ENCODE measurements around the gene KIF6. TPM values are rescaled to one million over a fixed set of nuclear protein-coding genes. Genes with fewer than 3 reads are reported as not detected.

Gene KIF6
- total RNA-seq, 1 donor from 2014 or later, result 2.9 TPM

DNA sequence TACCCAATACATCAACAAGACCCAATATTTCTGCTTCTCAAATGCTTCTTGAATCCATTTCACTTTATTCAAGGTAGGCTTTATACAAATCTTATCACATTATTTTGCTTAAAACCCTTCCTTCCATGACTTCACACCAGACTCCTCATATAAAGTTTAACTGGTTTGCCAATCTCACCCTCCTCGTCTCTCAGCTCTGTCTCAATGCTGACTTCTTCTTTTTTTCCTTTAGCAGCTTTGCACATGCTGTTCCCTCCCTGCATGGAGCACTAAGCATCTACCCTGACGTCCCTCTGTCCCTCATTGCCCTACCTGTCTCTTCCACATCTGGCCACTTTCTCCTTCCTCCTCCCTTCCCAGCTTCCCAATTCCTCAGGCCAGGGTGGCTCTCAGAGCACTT is 442.4 kb downstream of the KIF6 start:
- Mint-ChIP-seq H3K9me3 (ENCODE audit: low read depth) (no peaks in the 10 kb centered on the region), H3K27ac (no peak overlapping the region), H3K4me3 (ENCODE audit: low read depth) (no peak overlapping the region), H3K4me1 (ENCODE audit: low read depth) (no peaks in the 10 kb centered on the region), H3K27me3 (peaks cover 28% of the 10 kb centered on the region), H3K36me3 (ENCODE audit: insufficient read depth) (no peaks in the 10 kb centered on the region)
- no peak for TF ChIP-seq CTCF (IDR thresholded peaks at IDR 0.05; ENCODE audit: unreplicated experiment)
- no peak for DNase-seq (ENCODE audit: low spot score, unreplicated experiment)

DNA sequence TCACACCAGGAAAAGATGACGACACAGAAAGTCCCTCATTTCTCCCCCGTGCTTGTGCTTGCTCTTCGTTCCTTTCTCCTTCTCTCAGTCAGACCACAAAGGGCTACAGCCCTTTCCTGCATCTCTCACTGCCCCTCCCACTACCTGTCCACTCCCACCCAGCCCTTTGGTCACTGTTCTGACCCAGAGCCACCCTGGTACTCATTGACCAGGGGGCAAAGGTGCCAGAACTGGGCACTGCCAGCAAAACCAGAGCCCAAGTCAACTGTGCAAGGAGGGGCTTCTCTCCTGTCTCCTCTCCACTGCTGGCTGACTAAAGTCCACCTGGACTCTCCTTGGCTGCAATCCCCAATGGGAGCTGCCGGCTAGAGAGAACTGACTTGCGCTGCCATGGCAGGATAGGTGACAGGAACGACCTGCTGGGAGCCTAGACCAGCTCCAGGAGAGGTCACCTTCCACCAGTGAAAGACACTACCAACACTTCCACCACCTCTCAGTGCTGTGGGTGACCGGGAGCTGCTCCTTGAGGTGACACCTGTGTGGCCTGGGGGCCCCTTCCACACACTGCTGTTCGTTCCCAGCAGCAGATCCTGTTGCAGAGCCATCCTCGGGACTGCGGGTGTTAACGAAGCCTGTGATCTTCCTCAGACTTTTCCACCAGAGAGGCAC is 443.8 kb downstream of the KIF6 start:
- no peak overlapping the region for H3K27ac Mint-ChIP-seq
- peaks cover 32% of the 10 kb centered on the region for H3K27me3 Mint-ChIP-seq
- H3K36me3 Mint-ChIP-seq (ENCODE audit: insufficient read depth), result no peaks in the 10 kb centered on the region

DNA sequence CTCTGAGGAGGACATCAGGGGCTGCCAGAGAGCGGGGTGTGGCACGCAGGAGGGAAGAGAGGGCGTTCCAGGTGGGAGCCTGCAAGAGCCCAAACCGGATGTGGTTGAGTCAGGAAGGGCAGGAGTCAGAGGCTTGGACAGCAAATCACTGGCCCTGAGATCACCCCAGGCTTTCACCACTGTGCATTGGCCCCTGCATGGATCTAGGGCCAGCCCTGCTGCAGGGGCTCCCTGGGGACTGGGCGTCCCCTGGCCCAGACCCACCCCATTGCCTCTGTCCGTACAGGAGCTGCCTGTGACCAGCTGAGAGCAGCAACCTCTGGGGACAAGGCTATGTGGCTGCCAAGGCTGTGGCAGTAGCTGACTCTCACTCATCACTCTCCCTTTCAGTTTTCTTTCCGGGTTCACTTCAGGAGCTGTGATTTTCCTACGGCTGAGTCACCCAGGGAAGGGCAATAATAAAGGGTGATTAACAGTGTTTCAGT is 444.9 kb downstream of the KIF6 start:
- peaks cover 27% of the 10 kb centered on the region for H3K27me3 Mint-ChIP-seq
- TF ChIP-seq CTCF (IDR thresholded peaks at IDR 0.05; ENCODE audit: unreplicated experiment), result no peak
- no peak overlapping the region for H3K27ac Mint-ChIP-seq
- no peak for DNase-seq (ENCODE audit: low spot score, unreplicated experiment)
- H3K36me3 Mint-ChIP-seq (ENCODE audit: insufficient read depth), result no peaks in the 10 kb centered on the region
- no peaks in the 10 kb centered on the region for H3K9me3 Mint-ChIP-seq (ENCODE audit: low read depth)
- H3K4me1 Mint-ChIP-seq (ENCODE audit: low read depth), result no peaks in the 10 kb centered on the region
- no peak overlapping the region for H3K4me3 Mint-ChIP-seq (ENCODE audit: low read depth)

More for the DNA sequence above, 443.8 kb downstream of the KIF6 start:
- TF ChIP-seq CTCF (IDR thresholded peaks at IDR 0.05; ENCODE audit: unreplicated experiment), result no peak
- H3K9me3 Mint-ChIP-seq (ENCODE audit: low read depth), result no peaks in the 10 kb centered on the region
- no peaks in the 10 kb centered on the region for H3K4me1 Mint-ChIP-seq (ENCODE audit: low read depth)
- no peak for DNase-seq (ENCODE audit: low spot score, unreplicated experiment)
- H3K4me3 Mint-ChIP-seq (ENCODE audit: low read depth), result no peak overlapping the region

Other genes starting within 250 kb of the KIF6 start
- gene DAAM2, start 67.0 kb upstream of the KIF6 start, total RNA-seq, result 6.3 and 6.6 TPM in 2 replicates
- gene MOCS1, start 209.1 kb upstream of the KIF6 start, total RNA-seq, result 15.9 and 17.5 TPM in 2 replicates

Data from progenitor cell of endocrine pancreas (in vitro differentiated cells).